GM23338 (cell line): ENCODE data around the gene GPR35.
"Not testable (repeated sequence)": the region's sequence is repeated elsewhere in the genome, so short reads cannot be mapped to it uniquely, and the experiment has no call there.

Experiments
- CTCF ChIP-seq, 2 experiments: fragments of 200-600 bp in 1 of 2; sonication (generic) in 1 of 2; conservative IDR thresholded peaks; 2 replicates each; pipeline versions ENCODE4 v1.5.1 to v1.6.1; 2016 to 2017; ENCODE audit warnings: antibody characterized with exemption in 2 of 2, low read depth in 2 of 2, mild to moderate bottlenecking in 2 of 2, moderate library complexity in 1 of 2
- EZH2 ChIP-seq: fragments of 200-600 bp; sonication (generic); IDR thresholded peaks from one replicate; pipeline ENCODE4 v1.8.0; 2017; ENCODE audit warnings: antibody characterized with exemption, mild to moderate bottlenecking, low read depth; ENCODE audit not compliant: unreplicated experiment

GRCh38 chr2:240616860-240617666, 8.2 kb upstream of the GPR35 start:
- not testable (repeated sequence) for TF ChIP-seq CTCF (conservative IDR thresholded peaks at IDR 0.05; ENCODE audit: low read depth in 2 of 2); EZH2
